IPS-18a (cell line): ENCODE results near the gene KLHL20.
"Not testable (repeated sequence)": the region's sequence is repeated elsewhere in the genome, so short reads cannot be mapped to it uniquely, and the experiment has no call there.

Source experiments
- H3K27ac ChIP-seq: one replicate; pipeline ENCODE4 v1.5.1; 2013; ENCODE audit warnings: low read length
- H3K27me3 ChIP-seq: one replicate; pipeline ENCODE4 v1.6.1; 2013; ENCODE audit warnings: mild to moderate bottlenecking, low read length; ENCODE audit not compliant: control insufficient read depth, insufficient read depth
- H3K36me3 ChIP-seq: one replicate; pipeline ENCODE4 v1.6.1; 2013; ENCODE audit warnings: low read depth, low read length; ENCODE audit not compliant: control insufficient read depth
- H3K4me1 ChIP-seq: one replicate; pipeline ENCODE4 v1.6.1; 2013; ENCODE audit warnings: low read depth, low read length; ENCODE audit not compliant: control insufficient read depth
- H3K4me3 ChIP-seq: one replicate; pipeline ENCODE4 v1.5.1; 2013; ENCODE audit warnings: low read length
- H3K9ac ChIP-seq: one replicate; pipeline ENCODE4 v1.6.1; 2013; ENCODE audit warnings: mild to moderate bottlenecking, low read length, moderate library complexity
- H3K9me3 ChIP-seq: one replicate; pipeline ENCODE4 v1.6.1; 2013; ENCODE audit warnings: low read depth, low read length; ENCODE audit not compliant: control insufficient read depth

The KLHL20 gene

GRCh38 chr1:173702736-173703135, 12.0 kb upstream of the KLHL20 start:
- no peaks in the 10 kb centered on the region for H3K9me3 ChIP-seq
- H3K36me3 ChIP-seq, result no peaks in the 10 kb centered on the region
- no peaks in the 10 kb centered on the region for H3K4me1 ChIP-seq

GRCh38 chr1:173705117-173705516, 9.7 kb upstream of the KLHL20 start:
- Histone ChIP-seq H3K36me3 (no peaks in the 10 kb centered on the region), H3K4me3 (no peak overlapping the region), H3K9ac (no peak overlapping the region), H3K27ac (no peak overlapping the region), H3K4me1 (no peaks in the 10 kb centered on the region), H3K9me3 (no peaks in the 10 kb centered on the region), H3K27me3 (peaks cover 16% of the 10 kb centered on the region)

More at GRCh38 chr1:173702736-173703135, 12.0 kb upstream of the KLHL20 start:
- Histone ChIP-seq H3K27me3 (no peaks in the 10 kb centered on the region), H3K4me3 (no peak overlapping the region), H3K27ac (no peak overlapping the region), H3K9ac (no peak overlapping the region)

GRCh38 chr1:173708787-173709186, 6.0 kb upstream of the KLHL20 start:
- Histone ChIP-seq H3K9ac (no peak overlapping the region), H3K36me3 (no peaks in the 10 kb centered on the region), H3K27ac (no peak overlapping the region), H3K27me3 (peaks cover 50% of the 10 kb centered on the region), H3K9me3 (no peaks in the 10 kb centered on the region), H3K4me3 (no peak overlapping the region), H3K4me1 (no peaks in the 10 kb centered on the region)

GRCh38 chr1:173714441-173714758, 381 bp upstream of the KLHL20 start:
- H3K4me1 ChIP-seq, result no peaks in the 10 kb centered on the region
- no peaks in the 10 kb centered on the region for H3K9me3 ChIP-seq
- H3K36me3 ChIP-seq, result no peaks in the 10 kb centered on the region
- H3K9ac ChIP-seq, result no peak overlapping the region
- H3K27ac ChIP-seq, result peak overlapping the region; percentile 21
- H3K4me3 ChIP-seq, result peak overlapping the region; percentile 77
- peaks cover 38% of the 10 kb centered on the region for H3K27me3 ChIP-seq

- Histone ChIP-seq H3K27me3 (peaks cover 33% of the 10 kb centered on the region), H3K4me3 (peak overlapping the region; percentile 77), H3K9ac (peak overlapping the region; percentile 43), H3K9me3 (no peaks in the 10 kb centered on the region), H3K4me1 (no peaks in the 10 kb centered on the region), H3K27ac (no peak overlapping the region), H3K36me3 (no peaks in the 10 kb centered on the region)
These were observed 710 bp downstream of the KLHL20 start for GRCh38 chr1:173715538-173715844.

GRCh38 chr1:173717238-173717637, 2.5 kb downstream of the KLHL20 start:
- H3K4me3 ChIP-seq, result no peak overlapping the region
- peaks cover 18% of the 10 kb centered on the region for H3K27me3 ChIP-seq
- H3K9ac ChIP-seq, result no peak overlapping the region
- no peak overlapping the region for H3K27ac ChIP-seq
- H3K36me3 ChIP-seq, result no peaks in the 10 kb centered on the region
- H3K9me3 ChIP-seq, result no peaks in the 10 kb centered on the region
- no peaks in the 10 kb centered on the region for H3K4me1 ChIP-seq

GRCh38 chr1:173731331-173731730, 16.6 kb downstream of the KLHL20 start:
- H3K36me3 ChIP-seq, H3K27me3 ChIP-seq, H3K27ac ChIP-seq, H3K4me3 ChIP-seq, H3K9me3 ChIP-seq, H3K9ac ChIP-seq, H3K4me1 ChIP-seq: not testable (repeated sequence)

GRCh38 chr1:173733912-173734311, 19.1 kb downstream of the KLHL20 start:
- no peak overlapping the region for H3K9ac ChIP-seq
- no peaks in the 10 kb centered on the region for H3K9me3 ChIP-seq
- H3K4me3 ChIP-seq, result no peak overlapping the region
- H3K27ac ChIP-seq, result no peak overlapping the region
- H3K36me3 ChIP-seq, result no peaks in the 10 kb centered on the region
- no peaks in the 10 kb centered on the region for H3K4me1 ChIP-seq
- no peaks in the 10 kb centered on the region for H3K27me3 ChIP-seq

- not testable (repeated sequence) for H3K9me3 ChIP-seq, H3K27ac ChIP-seq, H3K36me3 ChIP-seq, H3K9ac ChIP-seq, H3K4me1 ChIP-seq, H3K27me3 ChIP-seq, H3K4me3 ChIP-seq
These were observed 21.3 kb downstream of the KLHL20 start for GRCh38 chr1:173736104-173736503.

GRCh38 chr1:173742203-173742886, 27.6 kb downstream of the KLHL20 start:
- no peaks in the 10 kb centered on the region for H3K4me1 ChIP-seq
- no peak overlapping the region for H3K9ac ChIP-seq
- no peak overlapping the region for H3K4me3 ChIP-seq
- no peaks in the 10 kb centered on the region for H3K36me3 ChIP-seq
- no peaks in the 10 kb centered on the region for H3K9me3 ChIP-seq
- no peak overlapping the region for H3K27ac ChIP-seq
- H3K27me3 ChIP-seq, result no peaks in the 10 kb centered on the region

GRCh38 chr1:173744651-173745050, 29.9 kb downstream of the KLHL20 start:
- H3K27me3 ChIP-seq, result no peaks in the 10 kb centered on the region
- H3K4me3 ChIP-seq, result no peak overlapping the region
- H3K36me3 ChIP-seq, result no peaks in the 10 kb centered on the region
- no peak overlapping the region for H3K27ac ChIP-seq
- H3K9me3 ChIP-seq, result no peaks in the 10 kb centered on the region
- no peak overlapping the region for H3K9ac ChIP-seq
- no peaks in the 10 kb centered on the region for H3K4me1 ChIP-seq

- H3K4me1 ChIP-seq, result no peaks in the 10 kb centered on the region
- H3K9me3 ChIP-seq, result no peaks in the 10 kb centered on the region
- no peaks in the 10 kb centered on the region for H3K36me3 ChIP-seq
- no peak overlapping the region for H3K9ac ChIP-seq
- no peak overlapping the region for H3K27ac ChIP-seq
- H3K4me3 ChIP-seq, result no peak overlapping the region
- no peaks in the 10 kb centered on the region for H3K27me3 ChIP-seq
These were observed 34.4 kb downstream of the KLHL20 start for GRCh38 chr1:173749137-173749536.
